ENCODE results near the gene TPRX1.

Gene TPRX1

DNA sequence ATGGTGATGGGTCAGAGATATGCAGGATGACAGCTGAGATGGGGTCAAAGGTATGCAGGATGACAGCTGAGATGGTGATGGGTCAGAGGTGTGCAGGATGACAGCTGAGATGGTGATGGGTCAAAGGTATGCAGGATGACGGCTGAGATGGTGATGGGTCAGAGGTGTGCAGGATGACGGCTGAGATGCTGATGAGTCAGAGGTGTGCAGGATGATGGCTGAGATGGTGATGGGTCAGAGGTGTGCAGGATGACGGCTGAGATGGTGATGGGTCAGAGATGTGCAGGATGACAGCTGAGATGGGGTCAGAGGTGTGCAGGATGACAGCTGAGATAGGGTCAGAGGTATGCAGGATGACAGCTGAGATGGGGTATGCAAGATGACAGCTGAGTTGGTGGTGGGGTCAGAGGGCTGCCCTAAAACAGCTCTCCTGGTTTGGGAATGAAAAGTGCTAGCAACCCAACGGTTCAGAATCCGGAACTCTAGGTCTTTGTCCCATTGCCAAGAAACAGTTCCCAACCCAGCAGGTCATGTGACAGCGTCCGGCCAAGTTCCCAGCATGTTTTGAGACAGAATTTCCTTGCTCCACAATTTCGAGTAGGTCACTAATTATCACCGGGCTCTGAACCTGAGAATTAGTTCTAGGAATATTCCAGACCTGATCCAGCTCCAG, 22.6 kb downstream of the TPRX1 start:
- ChIA-PET POLR2A (no interaction called here), CTCF (interaction anchor here (0.6 to 1.4 kb wide), 5 partner anchors 8 to 390 kb away, joined by 3 to 5 read pairs (median 4); no protein-coding TSS in a partner anchor)
- Histone ChIP-seq H3K36me3 (ENCODE audit: control insufficient read depth in 2 of 2, insufficient read depth in 1 of 2, low read length in 2 of 2) (peaks cover 24 to 52% of the 10 kb centered on the region in 2 experiments; a peak in 2 of 3 replicates), H3K9me3 (ENCODE audit: control insufficient read depth, insufficient read depth, low read depth, low read length) (no peaks in the 10 kb centered on the region), H3K4me1 (ENCODE audit: control insufficient read depth, insufficient read depth, low read length) (peaks cover 6% of the 10 kb centered on the region), H3K4me3 (ENCODE audit: low read depth, low read length) (no peak overlapping the region), H3K27ac (ENCODE audit: extremely low read depth, low read depth, low read length) (no peak overlapping the region)
- TF ChIP-seq ZNF558 (tag by site-specific recombination; IDR thresholded peaks at IDR 0.05) = no peak
- TF ChIP-seq, protein P1, sequence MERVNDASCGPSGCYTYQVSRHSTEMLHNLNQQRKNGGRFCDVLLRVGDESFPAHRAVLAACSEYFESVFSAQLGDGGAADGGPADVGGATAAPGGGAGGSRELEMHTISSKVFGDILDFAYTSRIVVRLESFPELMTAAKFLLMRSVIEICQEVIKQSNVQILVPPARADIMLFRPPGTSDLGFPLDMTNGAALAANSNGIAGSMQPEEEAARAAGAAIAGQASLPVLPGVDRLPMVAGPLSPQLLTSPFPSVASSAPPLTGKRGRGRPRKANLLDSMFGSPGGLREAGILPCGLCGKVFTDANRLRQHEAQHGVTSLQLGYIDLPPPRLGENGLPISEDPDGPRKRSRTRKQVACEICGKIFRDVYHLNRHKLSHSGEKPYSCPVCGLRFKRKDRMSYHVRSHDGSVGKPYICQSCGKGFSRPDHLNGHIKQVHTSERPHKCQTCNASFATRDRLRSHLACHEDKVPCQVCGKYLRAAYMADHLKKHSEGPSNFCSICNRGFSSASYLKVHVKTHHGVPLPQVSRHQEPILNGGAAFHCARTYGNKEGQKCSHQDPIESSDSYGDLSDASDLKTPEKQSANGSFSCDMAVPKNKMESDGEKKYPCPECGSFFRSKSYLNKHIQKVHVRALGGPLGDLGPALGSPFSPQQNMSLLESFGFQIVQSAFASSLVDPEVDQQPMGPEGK (tag by site-specific recombination; IDR thresholded peaks at IDR 0.05) = no peak
- TF ChIP-seq, protein P2, sequence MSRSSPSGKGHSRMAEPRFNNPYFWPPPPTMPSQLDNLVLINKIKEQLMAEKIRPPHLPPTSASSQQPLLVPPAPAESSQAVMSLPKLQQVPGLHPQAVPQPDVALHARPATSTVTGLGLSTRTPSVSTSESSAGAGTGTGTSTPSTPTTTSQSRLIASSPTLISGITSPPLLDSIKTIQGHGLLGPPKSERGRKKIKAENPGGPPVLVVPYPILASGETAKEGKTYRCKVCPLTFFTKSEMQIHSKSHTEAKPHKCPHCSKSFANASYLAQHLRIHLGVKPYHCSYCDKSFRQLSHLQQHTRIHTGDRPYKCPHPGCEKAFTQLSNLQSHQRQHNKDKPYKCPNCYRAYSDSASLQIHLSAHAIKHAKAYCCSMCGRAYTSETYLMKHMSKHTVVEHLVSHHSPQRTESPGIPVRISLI (tag by site-specific recombination; IDR thresholded peaks at IDR 0.05) = no peak
- TF ChIP-seq, protein P3, sequence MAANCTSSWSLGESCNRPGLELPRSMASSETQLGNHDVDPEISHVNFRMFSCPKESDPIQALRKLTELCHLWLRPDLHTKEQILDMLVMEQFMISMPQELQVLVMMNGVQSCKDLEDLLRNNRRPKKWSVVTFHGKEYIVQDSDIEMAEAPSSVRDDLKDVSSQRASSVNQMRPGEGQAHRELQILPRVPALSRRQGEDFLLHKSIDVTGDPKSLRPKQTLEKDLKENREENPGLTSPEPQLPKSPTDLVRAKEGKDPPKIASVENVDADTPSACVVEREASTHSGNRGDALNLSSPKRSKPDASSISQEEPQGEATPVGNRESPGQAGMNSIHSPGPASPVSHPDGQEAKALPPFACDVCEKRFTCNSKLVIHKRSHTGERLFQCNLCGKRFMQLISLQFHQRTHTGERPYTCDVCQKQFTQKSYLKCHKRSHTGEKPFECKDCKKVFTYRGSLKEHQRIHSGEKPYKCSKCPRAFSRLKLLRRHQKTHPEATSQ (tag by site-specific recombination; IDR thresholded peaks at IDR 0.05) = no peak
- 0 out of 2 replicates have a peak, but pooled peaks have one; percentile 14 for TF ChIP-seq BCL11A (tag by site-specific recombination; IDR thresholded peaks at IDR 0.05; ENCODE audit: low read depth)
- TF ChIP-seq GLI4 (tag by site-specific recombination; IDR thresholded peaks at IDR 0.05) = 0 out of 2 replicates have a peak, but pooled peaks have one; percentile 21
- no peak for TF ChIP-seq ZNF157 (tag by site-specific recombination; IDR thresholded peaks at IDR 0.05)

DNA sequence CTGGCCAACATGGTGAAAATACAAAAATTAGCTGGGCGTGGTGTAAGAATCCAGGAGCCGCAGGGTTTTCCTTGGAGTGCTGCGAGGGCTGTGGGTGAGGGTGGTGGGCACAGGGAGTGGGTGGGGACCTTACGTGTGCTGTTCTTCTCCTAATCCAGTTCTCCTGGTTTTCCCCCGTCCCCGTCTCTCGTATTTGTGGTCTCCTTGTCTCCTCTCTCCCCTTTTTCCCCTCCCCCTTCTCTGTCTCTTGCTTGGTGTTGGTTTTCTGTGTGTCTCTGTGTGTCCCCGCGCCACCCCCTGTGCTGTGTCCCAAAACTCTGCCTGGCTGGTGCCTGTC, 24.2 kb downstream of the TPRX1 start:
- no peak overlapping the region for H3K4me3 ChIP-seq (ENCODE audit: low read depth, low read length)
- H3K4me1 ChIP-seq (ENCODE audit: control insufficient read depth, insufficient read depth, low read length) = peaks cover 9% of the 10 kb centered on the region
- ChIA-PET CTCF (interaction anchor here (1.2 to 1.8 kb wide), 3 partner anchors 8 to 83 kb away, joined by 3 to 6 read pairs (median 5); no protein-coding TSS in a partner anchor), POLR2A (interaction anchor here (0.6 kb wide), 1 partner anchor 9 kb away, joined by 3 read pairs; no protein-coding TSS in a partner anchor)
- no peaks in the 10 kb centered on the region for H3K9me3 ChIP-seq (ENCODE audit: control insufficient read depth, insufficient read depth, low read depth, low read length)
- peak; percentile 61 for TF ChIP-seq EGR2 (tag by site-specific recombination; IDR thresholded peaks at IDR 0.05; ENCODE audit: low read depth)
- no peak for TF ChIP-seq OSR2 (tag by site-specific recombination; IDR thresholded peaks at IDR 0.05)
- TF ChIP-seq, protein P4, sequence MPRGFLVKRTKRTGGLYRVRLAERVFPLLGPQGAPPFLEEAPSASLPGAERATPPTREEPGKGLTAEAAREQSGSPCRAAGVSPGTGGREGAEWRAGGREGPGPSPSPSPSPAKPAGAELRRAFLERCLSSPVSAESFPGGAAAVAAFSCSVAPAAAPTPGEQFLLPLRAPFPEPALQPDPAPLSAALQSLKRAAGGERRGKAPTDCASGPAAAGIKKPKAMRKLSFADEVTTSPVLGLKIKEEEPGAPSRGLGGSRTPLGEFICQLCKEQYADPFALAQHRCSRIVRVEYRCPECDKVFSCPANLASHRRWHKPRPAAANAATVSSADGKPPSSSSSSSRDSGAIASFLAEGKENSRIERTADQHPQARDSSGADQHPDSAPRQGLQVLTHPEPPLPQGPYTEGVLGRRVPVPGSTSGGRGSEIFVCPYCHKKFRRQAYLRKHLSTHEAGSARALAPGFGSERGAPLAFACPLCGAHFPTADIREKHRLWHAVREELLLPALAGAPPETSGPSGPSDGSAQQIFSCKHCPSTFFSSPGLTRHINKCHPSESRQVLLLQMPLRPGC (tag by site-specific recombination; IDR thresholded peaks at IDR 0.05) = no peak
- peak; percentile 58 for TF ChIP-seq ZFHX2 (tag by site-specific recombination; conservative IDR thresholded peaks at IDR 0.05)
- H3K27ac ChIP-seq (ENCODE audit: extremely low read depth, low read depth, low read length) = no peak overlapping the region; the same call in 1 of the 2 replicates
- peaks cover 19 to 44% of the 10 kb centered on the region in 2 experiments; a peak in 2 of 3 replicates for H3K36me3 ChIP-seq (ENCODE audit: control insufficient read depth in 2 of 2, insufficient read depth in 1 of 2, low read length in 2 of 2)

DNA sequence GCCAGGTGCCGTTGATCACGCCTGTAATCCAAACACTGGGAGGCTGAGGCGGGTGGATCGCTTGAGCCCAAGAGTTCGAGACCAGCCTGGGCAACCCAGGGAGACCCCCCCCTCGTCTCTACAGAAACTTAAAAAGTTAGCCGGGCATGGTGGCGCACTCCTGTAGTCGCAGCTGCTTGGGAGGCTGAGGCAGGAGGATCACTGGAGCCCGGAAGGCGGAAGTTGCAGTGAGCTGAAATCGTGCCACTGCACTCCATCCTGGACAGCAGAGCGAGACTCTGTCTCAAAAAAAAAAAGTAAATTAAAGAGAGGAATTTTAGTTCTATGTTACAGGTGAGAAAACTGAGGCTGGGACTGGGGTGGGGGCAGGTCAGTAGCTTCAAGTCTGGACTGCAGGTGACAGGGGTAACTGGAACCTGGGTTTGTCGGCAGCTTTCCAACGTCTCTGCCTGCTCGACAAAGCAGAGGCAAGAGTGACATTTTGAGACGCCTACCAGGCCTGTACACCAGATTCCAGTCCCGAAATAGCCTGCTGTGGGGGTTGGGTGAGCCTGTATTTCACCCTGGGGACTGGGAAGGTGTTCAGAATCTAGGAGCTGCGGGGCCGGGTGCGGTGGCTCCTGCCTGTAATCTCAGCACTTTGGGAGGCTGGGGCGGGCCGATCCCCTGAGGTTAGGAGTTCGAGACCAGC, 24.7 kb downstream of the TPRX1 start:
- CTCF ChIA-PET = interaction anchor here (1.2 to 1.8 kb wide), 3 partner anchors 8 to 84 kb away, joined by 3 to 6 read pairs (median 5); no protein-coding TSS in a partner anchor
- H3K4me3 ChIP-seq (ENCODE audit: low read depth, low read length) = no peak overlapping the region; the same call in 1 of the 2 replicates
- H3K9me3 ChIP-seq (ENCODE audit: control insufficient read depth, insufficient read depth, low read depth, low read length) = no peaks in the 10 kb centered on the region
- POLR2A ChIA-PET = interaction anchor here (0.5 to 1.1 kb wide), 3 partner anchors 10 to 180 kb away, joined by 3 read pairs; no protein-coding TSS in a partner anchor
- peaks cover 14 to 42% of the 10 kb centered on the region in 2 experiments; a peak in 2 of 3 replicates for H3K36me3 ChIP-seq (ENCODE audit: control insufficient read depth in 2 of 2, insufficient read depth in 1 of 2, low read length in 2 of 2)
- H3K4me1 ChIP-seq (ENCODE audit: control insufficient read depth, insufficient read depth, low read length) = peaks cover 9% of the 10 kb centered on the region
- no peak overlapping the region; the same call in 1 of the 2 replicates for H3K27ac ChIP-seq (ENCODE audit: extremely low read depth, low read depth, low read length)
- TF ChIP-seq, protein P5, sequence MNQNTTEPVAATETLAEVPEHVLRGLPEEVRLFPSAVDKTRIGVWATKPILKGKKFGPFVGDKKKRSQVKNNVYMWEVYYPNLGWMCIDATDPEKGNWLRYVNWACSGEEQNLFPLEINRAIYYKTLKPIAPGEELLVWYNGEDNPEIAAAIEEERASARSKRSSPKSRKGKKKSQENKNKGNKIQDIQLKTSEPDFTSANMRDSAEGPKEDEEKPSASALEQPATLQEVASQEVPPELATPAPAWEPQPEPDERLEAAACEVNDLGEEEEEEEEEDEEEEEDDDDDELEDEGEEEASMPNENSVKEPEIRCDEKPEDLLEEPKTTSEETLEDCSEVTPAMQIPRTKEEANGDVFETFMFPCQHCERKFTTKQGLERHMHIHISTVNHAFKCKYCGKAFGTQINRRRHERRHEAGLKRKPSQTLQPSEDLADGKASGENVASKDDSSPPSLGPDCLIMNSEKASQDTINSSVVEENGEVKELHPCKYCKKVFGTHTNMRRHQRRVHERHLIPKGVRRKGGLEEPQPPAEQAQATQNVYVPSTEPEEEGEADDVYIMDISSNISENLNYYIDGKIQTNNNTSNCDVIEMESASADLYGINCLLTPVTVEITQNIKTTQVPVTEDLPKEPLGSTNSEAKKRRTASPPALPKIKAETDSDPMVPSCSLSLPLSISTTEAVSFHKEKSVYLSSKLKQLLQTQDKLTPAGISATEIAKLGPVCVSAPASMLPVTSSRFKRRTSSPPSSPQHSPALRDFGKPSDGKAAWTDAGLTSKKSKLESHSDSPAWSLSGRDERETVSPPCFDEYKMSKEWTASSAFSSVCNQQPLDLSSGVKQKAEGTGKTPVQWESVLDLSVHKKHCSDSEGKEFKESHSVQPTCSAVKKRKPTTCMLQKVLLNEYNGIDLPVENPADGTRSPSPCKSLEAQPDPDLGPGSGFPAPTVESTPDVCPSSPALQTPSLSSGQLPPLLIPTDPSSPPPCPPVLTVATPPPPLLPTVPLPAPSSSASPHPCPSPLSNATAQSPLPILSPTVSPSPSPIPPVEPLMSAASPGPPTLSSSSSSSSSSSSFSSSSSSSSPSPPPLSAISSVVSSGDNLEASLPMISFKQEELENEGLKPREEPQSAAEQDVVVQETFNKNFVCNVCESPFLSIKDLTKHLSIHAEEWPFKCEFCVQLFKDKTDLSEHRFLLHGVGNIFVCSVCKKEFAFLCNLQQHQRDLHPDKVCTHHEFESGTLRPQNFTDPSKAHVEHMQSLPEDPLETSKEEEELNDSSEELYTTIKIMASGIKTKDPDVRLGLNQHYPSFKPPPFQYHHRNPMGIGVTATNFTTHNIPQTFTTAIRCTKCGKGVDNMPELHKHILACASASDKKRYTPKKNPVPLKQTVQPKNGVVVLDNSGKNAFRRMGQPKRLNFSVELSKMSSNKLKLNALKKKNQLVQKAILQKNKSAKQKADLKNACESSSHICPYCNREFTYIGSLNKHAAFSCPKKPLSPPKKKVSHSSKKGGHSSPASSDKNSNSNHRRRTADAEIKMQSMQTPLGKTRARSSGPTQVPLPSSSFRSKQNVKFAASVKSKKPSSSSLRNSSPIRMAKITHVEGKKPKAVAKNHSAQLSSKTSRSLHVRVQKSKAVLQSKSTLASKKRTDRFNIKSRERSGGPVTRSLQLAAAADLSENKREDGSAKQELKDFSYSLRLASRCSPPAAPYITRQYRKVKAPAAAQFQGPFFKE (tag by site-specific recombination; IDR thresholded peaks at IDR 0.05; ENCODE audit: borderline replicate concordance) = no peak
